NK-92 treated with Interleukin-12 subunit alpha and Interleukin-12 subunit beta, amount 100 ng/mL, for 24 hours (cell line): ENCODE data around the gene NOG.

Source experiments
- DNase-seq: peaks from one replicate; lab custom pipeline; 2025; lab: John Stamatoyannopoulos, UW

NOG gene

DNA sequence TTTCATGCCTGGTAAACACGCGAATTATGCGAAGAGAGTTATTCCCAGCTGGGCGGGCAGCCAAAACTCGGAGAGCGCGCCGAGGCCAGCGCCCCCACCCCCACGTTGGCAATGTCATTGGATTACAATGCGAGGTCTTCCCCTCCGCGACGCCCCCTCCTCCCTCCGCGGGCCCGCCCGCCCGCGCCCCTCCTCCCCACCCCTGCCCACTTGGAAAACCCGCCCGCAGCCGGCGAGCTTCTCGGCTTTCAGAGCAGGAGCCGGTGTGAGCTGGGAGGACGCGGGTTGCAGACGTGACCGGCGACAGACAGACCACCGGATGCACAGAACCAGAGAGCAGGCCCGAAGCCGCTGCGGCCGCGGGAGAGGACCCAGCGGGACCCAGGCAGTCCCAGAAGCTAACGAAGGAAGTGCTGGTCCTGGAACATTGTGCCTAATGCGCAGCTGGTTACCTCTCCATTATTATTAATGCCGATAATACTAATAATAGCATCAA lies 4.0 kb downstream of the NOG start:
- no peak for DNase-seq

DNA sequence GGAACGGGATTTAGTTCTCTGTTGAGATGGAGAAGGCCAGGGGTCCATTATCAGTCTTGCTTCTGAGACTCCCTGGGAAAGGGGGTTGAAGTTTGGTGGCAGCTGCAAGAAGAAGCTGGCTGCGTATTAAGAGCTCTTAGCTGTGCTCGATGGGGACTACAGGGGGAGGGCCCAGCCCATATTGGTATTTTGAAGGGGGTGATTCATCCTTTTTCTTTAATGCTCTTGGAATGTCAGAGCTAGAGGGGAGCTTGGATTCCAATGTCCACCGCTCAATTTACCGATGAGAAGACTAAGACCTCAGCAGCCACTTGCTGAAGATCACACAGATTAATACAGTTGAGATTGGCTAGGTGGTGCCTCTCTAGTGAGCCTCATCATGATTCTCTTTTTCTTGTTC lies 5.0 kb downstream of the NOG start:
- DNase-seq = no peak

DNA sequence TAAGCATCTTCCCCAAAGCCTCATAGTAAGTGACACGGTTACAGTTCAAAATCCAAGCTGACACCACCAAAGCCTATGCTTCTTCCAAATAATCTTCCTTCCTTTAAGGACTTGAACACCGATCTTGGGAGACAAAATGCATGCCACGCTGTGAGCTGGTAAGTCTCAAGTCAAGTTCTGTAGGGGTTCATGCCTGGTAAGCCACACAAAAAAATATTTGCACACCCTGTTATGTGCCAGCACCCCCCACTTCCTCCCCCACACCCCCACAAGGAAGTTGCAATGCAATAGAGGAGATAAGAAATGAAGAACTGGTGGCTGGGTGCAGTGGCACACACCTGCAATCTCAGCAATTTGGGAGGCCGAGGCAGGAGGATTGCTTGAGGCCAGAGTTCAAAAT lies 5.6 kb downstream of the NOG start:
- DNase-seq = no peak

DNA sequence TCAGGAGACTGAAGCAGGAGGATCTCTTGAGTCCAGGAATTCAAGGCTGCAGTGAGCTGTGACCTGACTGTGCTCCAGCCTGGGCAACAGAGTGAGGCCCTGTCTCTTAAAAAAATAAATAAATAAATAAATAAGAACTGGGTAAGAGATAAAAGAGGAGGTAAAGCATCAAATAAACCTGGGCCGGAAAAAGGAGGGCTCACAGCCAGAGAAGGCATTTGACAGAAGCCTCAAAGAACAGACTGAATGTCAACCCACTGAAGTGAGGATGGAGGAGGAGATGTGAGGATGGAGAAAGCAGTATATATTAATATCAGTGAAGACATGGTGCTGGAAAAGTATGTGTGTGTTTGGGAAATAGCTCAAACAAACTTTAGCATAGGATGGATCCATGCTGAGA lies 6.1 kb downstream of the NOG start:
- DNase-seq = no peak

DNA sequence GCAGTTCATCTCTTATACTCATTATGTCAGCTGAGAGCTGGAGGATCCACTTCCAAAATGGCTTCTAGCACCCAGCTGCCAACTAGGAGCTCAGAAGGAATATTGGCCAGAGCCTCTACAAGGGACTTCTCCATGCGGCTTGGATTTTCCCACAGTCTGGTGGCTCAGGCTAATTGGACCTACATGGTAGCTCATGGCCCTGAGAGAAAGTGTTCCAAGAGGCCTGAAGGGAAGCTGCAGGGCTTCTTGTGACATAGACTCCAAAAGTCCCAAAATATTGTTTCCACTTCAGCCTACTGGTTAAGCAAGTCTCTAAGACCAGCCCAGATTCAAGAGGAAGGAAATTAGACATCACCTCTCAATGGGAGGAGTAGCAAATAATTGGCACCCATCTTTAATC lies 6.8 kb downstream of the NOG start:
- no peak for DNase-seq

DNA sequence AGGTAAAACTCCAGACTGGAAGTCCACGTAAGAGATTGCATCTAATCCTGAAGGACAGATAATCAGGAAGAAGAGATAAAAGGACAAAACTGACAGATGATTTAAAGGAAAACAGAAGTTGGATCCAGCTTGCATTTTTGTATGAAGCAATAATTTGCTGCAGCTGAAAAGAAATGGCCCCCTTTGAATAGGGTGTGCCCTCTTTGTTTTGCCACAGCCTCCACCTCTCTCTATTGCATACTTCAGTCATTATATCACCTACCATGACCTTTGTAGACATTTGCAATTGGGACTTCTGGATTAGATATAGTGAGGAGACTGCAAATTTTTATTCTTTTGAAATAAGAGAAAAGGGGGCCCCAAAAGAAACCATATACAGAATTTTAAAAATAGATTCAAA lies 8.1 kb downstream of the NOG start:
- DNase-seq = no peak

DNA sequence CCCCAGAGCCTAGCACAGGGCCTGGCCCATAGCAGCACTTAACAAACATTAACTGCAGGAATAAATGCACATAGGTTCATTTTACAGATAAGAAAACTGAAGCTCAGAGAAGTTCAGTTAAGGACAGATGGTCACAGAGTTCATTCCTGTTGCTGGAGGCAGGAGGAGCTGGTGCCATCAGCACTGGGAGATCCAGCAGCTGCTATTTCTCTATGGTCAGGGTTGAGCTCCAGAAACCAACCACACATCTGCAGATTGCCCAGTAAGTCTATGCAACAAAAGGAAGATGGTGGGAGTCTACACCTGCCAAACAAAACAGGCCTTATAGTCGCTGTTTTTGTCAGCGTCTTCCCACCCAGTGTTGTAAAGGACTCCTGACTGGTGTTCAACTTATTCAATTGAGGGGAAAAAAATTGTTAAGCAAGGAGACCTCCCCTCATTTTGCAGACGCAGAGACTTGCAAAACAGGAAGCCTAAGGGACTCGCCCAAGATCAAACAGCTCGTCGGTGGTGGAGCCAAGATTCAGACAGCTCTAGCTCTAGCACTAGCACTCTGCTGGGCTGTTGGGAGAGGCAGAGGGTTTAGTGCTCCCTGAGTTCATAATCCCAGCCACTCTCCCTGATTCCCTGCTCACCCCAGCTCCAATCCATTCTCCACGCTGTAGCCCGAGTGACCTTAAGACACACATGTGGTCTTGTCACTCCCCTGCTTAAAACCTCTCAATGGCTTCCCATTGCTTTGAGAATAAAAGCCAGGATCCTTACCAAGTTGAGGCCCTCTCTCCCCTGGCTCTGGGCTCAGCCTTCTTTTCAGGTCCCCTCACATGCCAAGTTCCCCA lies 9.0 kb downstream of the NOG start:
- DNase-seq = no peak

DNA sequence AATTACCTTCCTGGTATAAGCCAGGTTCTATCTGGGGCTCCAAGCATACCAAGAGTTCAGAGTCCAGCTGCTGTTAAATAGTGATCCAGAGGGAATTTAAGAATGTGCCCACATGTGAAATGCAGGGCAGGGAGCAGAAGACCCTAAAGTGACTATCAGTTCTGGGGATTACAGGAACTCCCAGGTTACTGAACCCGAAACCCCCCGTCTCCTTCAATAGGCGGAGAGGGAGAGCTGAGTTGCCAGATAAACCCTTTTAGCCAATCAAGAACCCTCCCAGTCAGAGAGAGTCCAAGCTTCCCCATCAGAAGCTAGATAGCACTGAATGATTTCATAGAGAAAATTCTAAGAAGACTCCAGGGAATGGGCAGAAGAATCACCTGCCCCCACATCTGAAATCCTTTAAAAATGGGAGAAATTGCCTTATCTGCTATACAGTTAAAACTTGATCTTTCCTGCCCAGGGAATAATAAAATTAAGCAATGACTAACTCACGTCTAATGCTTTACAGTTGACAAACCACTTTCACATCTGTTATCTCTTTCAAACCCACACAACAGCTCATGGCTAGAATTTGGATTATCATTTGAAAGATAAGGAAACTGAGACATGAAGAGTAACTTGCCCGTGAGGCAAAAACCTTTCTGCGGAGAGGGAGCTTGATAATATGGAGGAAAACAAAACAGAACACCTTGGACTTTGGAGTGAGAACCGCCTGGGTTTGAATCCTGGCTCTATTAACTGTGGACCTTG lies 10.2 kb downstream of the NOG start:
- DNase-seq = no peak

DNA sequence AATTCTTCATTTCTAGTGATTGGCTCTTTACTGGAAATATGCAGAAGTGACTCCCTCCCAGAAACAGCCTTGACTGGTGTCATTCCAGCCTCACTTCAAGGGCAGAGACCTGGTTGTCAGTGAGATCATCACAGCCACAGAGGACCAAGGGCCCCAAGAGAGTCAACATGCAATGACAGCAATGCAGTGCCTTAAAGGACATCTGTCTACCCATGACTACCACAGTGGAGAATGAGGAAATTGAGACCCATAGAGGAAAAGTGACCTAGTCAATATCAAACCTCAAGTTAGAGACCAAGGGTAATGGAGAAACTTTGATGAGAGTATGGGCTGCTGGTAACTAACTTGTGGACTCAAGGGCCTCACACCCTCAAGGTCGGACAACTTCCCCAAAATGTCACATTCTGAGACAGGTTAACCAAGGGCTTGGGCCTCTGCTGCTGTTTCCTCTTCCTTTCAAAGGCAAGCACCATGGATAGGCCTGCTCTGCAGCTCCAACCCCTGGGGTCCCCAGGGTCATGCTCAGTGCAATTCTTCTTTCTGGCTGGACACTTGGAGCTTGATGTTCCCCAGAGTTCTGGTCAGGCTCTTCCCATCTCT lies 11.3 kb downstream of the NOG start:
- no peak for DNase-seq

DNA sequence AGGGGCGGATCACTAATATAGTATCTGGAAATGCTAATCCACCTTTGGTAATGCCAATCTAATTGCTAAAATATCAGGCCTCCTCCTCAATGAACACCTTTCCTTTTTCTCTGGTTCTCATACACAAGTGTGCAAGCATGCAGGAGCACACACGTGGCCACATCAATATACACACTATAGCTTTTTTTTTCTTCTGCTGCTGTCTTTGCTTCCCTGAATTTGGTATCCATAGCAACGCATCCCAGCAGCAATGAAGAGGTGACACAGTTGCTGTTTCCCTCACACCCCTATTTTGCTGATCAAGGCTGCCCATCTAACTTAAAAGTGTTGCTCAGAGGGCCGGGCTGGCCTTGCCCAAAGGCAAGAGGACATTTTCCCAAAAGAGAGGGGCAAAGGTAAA lies 15.4 kb downstream of the NOG start:
- DNase-seq = no peak

DNA sequence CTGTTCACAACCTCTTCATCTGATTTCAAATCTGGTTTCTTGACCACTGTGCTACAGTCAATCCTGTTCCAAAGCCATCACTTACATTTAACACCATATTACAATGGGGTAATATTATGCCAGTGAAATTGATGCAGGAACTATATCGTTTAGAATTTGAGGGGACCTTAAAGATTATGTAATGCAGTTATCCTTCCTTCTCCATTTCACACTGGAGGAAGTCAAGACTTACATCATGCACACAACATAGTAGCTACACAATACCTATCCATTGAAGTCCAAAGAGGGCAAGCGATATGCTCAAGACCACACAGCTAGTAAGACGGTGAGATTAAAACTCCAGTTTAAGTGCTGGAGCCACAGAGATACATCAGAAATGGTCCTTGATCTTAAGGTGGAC lies 16.8 kb downstream of the NOG start:
- DNase-seq = no peak

DNA sequence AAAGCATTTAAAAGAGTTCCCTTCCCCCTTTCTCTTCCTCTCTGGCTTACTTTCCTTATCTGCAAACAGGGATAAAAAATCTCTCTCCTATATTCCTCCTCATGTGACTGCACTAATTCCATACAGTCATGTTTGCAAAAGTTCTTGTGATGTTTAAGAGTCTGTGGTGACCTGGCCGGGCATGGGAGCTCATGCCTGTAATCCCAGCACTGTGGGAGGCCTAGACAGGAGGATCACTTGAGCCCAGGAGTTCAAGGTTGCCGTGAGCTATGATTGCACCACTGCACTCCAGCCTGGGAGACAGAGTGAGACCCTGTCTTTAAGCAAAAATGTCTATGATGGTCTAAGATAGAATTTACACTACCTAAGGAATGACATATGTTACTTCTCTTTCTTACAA lies 19.6 kb downstream of the NOG start:
- no peak for DNase-seq

DNA sequence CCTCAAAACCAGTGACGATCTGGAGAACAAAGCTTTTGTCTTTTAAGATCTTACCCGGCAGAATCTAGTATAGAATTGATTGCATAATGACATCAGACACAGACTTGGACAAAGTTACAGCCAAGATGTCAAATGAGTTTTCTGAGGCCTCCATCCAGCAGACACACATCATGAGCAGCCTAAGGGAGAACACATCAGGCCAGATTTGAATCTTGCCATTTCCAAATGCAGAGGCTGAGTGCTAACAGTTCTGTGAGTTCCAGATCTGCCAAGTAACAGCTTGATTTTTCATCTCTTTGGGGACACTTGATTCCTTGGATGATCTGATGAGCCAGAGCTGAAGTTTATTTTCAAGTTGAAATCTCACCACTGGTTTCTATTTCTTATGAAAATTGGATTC lies 21.0 kb downstream of the NOG start:
- no peak for DNase-seq

DNA sequence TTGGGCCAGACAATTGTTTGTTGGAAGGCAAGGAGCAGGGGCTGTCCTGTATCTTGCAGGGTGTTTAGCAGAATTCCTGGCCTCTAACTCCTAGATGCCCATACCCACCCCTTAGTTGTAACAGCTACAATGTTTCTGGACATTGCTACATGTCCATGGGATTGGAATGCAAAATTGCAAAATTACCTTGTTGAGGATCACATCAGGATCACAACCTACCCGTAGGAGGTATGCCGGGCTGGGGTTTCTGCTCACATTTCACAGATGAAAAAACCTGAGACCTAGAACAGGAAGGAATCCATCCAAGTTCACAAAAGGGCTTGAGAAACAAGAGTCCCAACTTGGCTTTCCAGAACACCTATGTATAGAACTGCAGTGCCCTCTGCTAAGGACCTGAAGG lies 22.7 kb downstream of the NOG start:
- no peak for DNase-seq

DNA sequence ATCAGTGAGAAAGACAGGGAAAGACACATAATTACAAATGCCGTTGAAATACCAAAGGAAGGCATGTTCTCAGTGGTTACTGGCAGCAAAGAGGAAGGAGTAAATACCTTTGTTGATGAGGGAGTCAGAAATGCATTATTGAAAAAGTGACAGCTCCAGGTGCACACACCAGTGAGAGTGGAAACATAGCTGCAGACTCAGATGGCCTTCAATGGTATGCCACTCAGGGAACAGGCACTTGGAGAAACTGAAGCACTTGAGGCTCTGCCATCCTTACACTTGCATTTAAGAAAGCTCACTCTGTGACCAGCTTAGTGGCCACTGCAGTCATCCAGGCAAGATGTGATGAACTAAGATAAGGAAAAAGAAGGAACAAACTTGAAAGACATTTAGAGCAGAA lies 29.9 kb downstream of the NOG start:
- DNase-seq = no peak

DNA sequence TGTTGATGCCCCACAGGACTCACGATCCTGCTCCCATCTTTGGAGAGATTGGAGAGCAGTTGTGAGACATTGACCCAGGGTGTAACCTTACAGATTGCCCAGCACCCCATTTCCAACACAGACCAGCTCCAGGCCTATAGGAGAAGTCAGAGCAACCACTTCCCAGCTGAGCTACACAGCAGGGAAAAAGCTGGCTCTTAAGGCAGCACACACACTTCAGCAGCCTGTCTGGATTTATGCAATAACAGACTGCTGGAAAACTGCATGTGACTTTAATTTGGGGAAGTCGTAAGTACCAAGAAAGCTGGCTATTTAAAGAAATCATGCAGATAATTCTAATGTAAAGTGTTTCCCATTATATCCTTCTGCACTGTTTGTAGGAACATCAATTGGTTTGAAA lies 30.8 kb downstream of the NOG start:
- DNase-seq = no peak

DNA sequence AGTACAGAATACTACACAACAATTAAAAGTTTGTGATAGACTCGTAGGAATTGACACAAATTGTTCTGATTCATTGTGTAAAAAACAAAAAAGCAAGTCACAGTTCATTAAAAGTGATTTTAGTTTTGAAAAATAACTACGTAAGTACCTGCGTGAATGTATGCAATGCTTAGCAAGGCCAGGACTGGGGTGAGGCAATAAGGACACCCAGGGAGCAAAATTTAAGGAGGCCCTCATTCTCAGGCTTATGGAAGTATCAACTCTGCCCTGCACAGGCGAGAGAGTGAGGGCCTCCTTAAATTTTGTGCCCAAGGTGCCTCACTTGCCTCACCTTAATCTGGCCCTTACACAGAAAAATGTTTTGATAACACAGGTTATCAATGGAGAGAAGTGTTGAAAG lies 31.4 kb downstream of the NOG start:
- no peak for DNase-seq

DNA sequence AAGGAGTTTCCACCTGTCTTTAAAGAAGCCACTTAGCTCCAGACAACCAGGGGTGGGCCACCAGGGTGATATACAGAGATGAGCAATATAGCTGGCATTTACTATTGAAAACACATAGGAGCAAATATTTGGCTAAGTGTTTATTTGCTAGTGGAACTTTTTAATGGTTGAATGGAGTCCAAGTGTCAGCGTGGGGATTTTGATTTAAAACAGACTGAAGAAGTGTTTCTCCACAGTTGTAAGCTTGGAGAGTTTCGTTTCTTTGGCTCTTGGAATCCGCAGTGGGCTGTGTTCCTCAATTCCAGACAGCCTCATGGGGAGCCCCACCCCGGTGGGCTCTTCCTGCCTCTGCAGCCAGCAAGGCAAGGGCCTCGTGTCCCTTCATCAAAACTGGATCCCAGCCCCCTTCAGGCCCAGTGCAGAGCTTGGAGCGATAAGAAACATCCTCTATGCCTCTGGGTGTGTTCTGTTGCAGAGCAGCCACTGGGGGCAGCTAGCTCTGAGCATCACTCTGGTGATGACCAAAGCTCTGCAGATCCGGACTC lies 36.1 kb downstream of the NOG start:
- DNase-seq = no peak

DNA sequence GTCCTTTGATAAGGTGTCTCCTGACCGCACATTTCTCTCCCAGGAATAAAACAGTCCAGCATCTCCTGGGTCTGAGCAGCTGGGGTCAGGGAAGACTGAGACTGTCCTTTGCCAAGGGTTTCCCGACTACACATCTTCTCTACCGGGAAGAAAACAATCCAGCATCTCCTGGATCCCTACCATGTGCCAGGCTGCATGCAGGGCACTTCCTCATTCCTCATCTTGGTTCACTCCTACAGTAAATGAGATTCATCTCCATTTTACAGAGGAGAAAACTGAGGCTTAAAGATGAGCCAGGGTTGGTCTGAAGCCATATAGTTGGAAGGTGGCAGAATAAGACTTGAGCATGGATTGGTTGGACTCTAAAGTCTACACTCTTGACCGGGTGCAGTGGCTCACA lies 36.7 kb downstream of the NOG start:
- DNase-seq = no peak

DNA sequence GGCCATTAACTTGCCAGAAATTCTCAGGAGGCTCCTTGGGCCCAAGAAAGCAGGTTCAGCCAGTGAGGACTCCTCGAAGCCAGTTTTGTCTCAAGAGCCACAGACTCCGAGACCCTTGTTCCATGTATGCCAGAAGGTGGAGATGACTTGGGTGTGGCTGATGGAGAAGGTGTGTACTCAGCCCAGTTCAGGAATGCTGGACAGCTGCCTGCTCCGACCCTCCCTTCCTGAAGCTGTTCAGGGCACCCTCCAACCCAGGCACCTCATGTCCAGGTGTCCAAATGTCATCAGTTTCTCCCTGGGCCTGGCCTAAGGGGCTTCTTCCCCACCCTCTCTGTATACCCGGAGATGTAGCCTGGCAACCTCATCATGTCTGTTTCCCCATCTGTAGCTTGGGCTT lies 40.2 kb downstream of the NOG start:
- DNase-seq = no peak

DNA sequence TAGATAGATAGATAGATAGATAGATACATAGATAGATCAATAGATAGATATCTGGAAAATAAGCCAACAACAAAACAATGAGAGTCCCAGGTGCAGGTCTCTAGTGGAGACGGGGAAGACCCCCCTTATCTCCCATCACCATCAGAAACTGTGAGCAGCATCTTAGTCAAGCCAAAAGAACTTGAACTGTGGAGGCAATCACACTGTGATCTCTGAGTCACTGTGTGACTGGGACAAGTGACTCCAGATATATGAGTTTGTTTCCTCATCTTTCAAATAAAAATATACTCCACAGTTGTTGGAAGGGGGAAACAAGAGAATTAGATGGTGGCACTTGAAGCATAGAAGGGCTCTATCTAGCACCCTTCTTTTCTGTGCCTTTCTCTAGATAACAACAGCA lies 42.1 kb downstream of the NOG start:
- no peak for DNase-seq

DNA sequence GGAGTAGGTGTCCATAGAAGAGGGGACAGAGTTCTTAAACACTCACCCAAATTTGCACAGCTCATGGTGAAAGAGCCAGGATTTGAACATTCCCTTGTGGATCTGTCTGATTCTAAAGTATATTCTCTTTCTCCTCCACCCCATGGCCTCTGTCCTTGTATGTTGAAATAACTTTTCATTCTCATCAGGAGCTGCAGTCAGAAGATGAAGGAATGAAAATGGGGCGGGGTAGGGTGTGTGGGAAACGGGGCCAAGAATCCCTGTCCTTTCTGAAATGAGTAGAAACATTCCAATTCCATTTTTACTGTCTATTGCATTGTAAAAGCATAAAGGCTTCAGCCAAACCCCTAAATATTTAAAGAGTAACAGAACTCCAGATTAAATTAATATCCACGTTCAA lies 42.8 kb downstream of the NOG start:
- no peak for DNase-seq

DNA sequence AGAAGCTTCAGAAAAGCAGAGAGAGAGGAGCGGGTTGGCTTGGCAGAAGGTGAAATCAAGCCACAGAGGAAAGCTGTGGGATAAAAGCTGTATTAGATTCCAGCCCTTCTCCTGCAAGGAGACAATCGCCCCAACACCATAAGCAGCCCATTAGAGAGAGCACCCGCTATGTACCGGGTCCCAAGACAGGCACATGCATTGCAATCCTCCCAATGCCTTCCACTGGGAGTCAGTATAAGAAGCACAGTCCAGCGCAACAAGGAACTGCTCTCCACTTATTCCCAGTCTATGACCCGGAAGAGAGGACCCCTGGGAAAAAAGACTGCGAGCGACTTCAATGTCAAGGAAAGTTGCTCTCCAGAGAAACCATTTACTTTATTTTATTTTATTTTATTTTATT lies 43.8 kb downstream of the NOG start:
- no peak for DNase-seq
